ENCODE results near the gene TNC.

Gene TNC

GRCh38 chr9:114989600-114990410 is 128.2 kb downstream of the TNC start:
- DNase-seq, result no peak
- intact Hi-C loops (cut with DNase I), result no loop called here

GRCh38 chr9:114988962-114989599 is 128.9 kb downstream of the TNC start:
- no peak for DNase-seq
- intact Hi-C loops (cut with DNase I), result no loop called here

GRCh38 chr9:114987116-114987515 is 130.8 kb downstream of the TNC start:
- intact Hi-C loops (cut with DNase I), result no loop called here
- DNase-seq, result no peak

GRCh38 chr9:114985959-114986501 is 131.9 kb downstream of the TNC start:
- DNase-seq, result no peak
- intact Hi-C loops (cut with DNase I), result no loop called here

- no peak for DNase-seq
- intact Hi-C loops (cut with DNase I), result no loop called here
These were observed 136.9 kb downstream of the TNC start for GRCh38 chr9:114981063-114981462.

GRCh38 chr9:114973216-114973615 is 144.7 kb downstream of the TNC start:
- DNase-seq, result no peak
- intact Hi-C loops (cut with DNase I), result no loop called here

GRCh38 chr9:114972510-114973136 is 145.3 kb downstream of the TNC start:
- DNase-seq, result no peak

More at GRCh38 chr9:114972510-114973136, 145.3 kb downstream of the TNC start:
- intact Hi-C loops (cut with DNase I), result no loop called here
